ENCODE data around the gene C1QA. TPM values are rescaled to one million over a fixed set of nuclear protein-coding genes. Genes with fewer than 3 reads are reported as not detected.

The C1QA gene
- total RNA-seq, result not detected
- not detected for polyA plus RNA-seq (2013, experiment 1 of 2)
- not detected for polyA plus RNA-seq (2013, experiment 2 of 2)
- long read RNA-seq, experiment 1, result 0 reads
- long read RNA-seq, experiment 2, result 0 reads
- long read RNA-seq, experiment 3, result 0 reads
- long read RNA-seq, experiment 4, result 0 reads

GRCh38 chr1:22636353-22636752, at the start of gene C1QA:
Gene C1QA (plus strand): TSS chr1:22636628. CDS start chr1:22637617, 989 bp downstream.
- Histone ChIP-seq H3K36me3 (ENCODE audit: control insufficient read depth, insufficient read depth, low read length) (no peaks in the 10 kb centered on the region), H3K9ac (ENCODE audit: extremely low read depth, low read length, poor library complexity, severe bottlenecking) (no peak within 1 kb of the TSS), H3K4me3 (ENCODE audit: low read length) (no peak within 1 kb of the TSS), H3K9me3 (ENCODE audit: control insufficient read depth, low read length) (no peaks in the 10 kb centered on the region), H3K27ac (ENCODE audit: low read depth, low read length) (no peak within 1 kb of the TSS), H3K4me1 (ENCODE audit: control insufficient read depth, insufficient read depth, low read length) (no peaks in the 10 kb centered on the region), H3K27me3 (ENCODE audit: control insufficient read depth, insufficient read depth, low read length, poor library complexity, severe bottlenecking) (no peaks in the 10 kb centered on the region)
- Mint-ChIP-seq H3K27ac (no peak within 1 kb of the TSS), H3K4me1 (peaks cover 8% of the 10 kb centered on the region), H3K27me3 (ENCODE audit: insufficient read depth) (no peaks in the 10 kb centered on the region), H3K36me3 (ENCODE audit: low read depth) (no peaks in the 10 kb centered on the region), H3K9me3 (peaks cover 5% of the 10 kb centered on the region), H3K4me3 (no peak within 1 kb of the TSS)
- DNase-seq, result no peak
- WGBS, 2 experiments (ENCODE audit: insufficient coverage in 1 of 2, insufficient read length in 1 of 2), result 88% methylated on average over 5 of the region's 5 CpGs; no CpG with 5 or more reads in 1 of the 2 experiments
- no peak for TF ChIP-seq CTCF (conservative IDR thresholded peaks at IDR 0.05)

GRCh38 chr1:22587247-22587646, 49.2 kb upstream of the C1QA start:
- Histone ChIP-seq H3K36me3 (ENCODE audit: control insufficient read depth, insufficient read depth, low read length) (no peaks in the 10 kb centered on the region), H3K27ac (ENCODE audit: low read depth, low read length) (no peak overlapping the region), H3K27me3 (ENCODE audit: control insufficient read depth, insufficient read depth, low read length, poor library complexity, severe bottlenecking) (no peaks in the 10 kb centered on the region), H3K4me1 (ENCODE audit: control insufficient read depth, insufficient read depth, low read length) (no peaks in the 10 kb centered on the region), H3K9me3 (ENCODE audit: control insufficient read depth, low read length) (no peaks in the 10 kb centered on the region), H3K9ac (ENCODE audit: extremely low read depth, low read length, poor library complexity, severe bottlenecking) (no peak overlapping the region), H3K4me3 (ENCODE audit: low read length) (no peak overlapping the region)
- Mint-ChIP-seq H3K36me3 (ENCODE audit: low read depth) (no peaks in the 10 kb centered on the region), H3K9me3 (no peaks in the 10 kb centered on the region), H3K4me3 (no peak overlapping the region), H3K4me1 (peaks cover 6% of the 10 kb centered on the region), H3K27ac (no peak overlapping the region), H3K27me3 (ENCODE audit: insufficient read depth) (peaks cover 2% of the 10 kb centered on the region)
- WGBS, 2 experiments (ENCODE audit: insufficient coverage in 1 of 2, insufficient read length in 1 of 2), result 77 to 89% methylated on average over 4 to 7 of the region's 7 CpGs
- TF ChIP-seq CTCF (conservative IDR thresholded peaks at IDR 0.05), result no peak
- DNase-seq, result no peak

GRCh38 chr1:22588899-22589422, 47.5 kb upstream of the C1QA start:
- no peak for DNase-seq
- 92 to 93% methylated on average over 10 to 24 of the region's 24 CpGs for WGBS, 2 experiments (ENCODE audit: insufficient coverage in 1 of 2, insufficient read length in 1 of 2)

More at GRCh38 chr1:22588899-22589422, 47.5 kb upstream of the C1QA start:
- Histone ChIP-seq H3K9me3 (ENCODE audit: control insufficient read depth, low read length) (no peaks in the 10 kb centered on the region), H3K4me3 (ENCODE audit: low read length) (no peak overlapping the region), H3K36me3 (ENCODE audit: control insufficient read depth, insufficient read depth, low read length) (no peaks in the 10 kb centered on the region), H3K4me1 (ENCODE audit: control insufficient read depth, insufficient read depth, low read length) (no peaks in the 10 kb centered on the region), H3K27me3 (ENCODE audit: control insufficient read depth, insufficient read depth, low read length, poor library complexity, severe bottlenecking) (no peaks in the 10 kb centered on the region), H3K27ac (ENCODE audit: low read depth, low read length) (no peak overlapping the region), H3K9ac (ENCODE audit: extremely low read depth, low read length, poor library complexity, severe bottlenecking) (no peak overlapping the region)
- Mint-ChIP-seq H3K27me3 (ENCODE audit: insufficient read depth) (peaks cover 2% of the 10 kb centered on the region), H3K9me3 (no peaks in the 10 kb centered on the region), H3K36me3 (ENCODE audit: low read depth) (no peaks in the 10 kb centered on the region), H3K4me3 (no peak overlapping the region), H3K4me1 (peaks cover 1% of the 10 kb centered on the region), H3K27ac (no peak overlapping the region)
- TF ChIP-seq CTCF (conservative IDR thresholded peaks at IDR 0.05), result no peak
